Measurements from ENCODE around the gene TUT4.
A peak's percentile ranks its signal among the peaks of the same experiment; 100 is the strongest.

TUT4 gene

GRCh38 chr1:52553362-52554266 is 722 bp upstream of the TUT4 start:
- POLR2A ChIA-PET (ENCODE audit: low non-redundant PET) = interaction anchor here (0.7 kb wide), 1 partner anchor 112 kb away, joined by 4 read pairs; no protein-coding TSS in a partner anchor
- peak; percentile 65 for DNase-seq (ENCODE audit: low spot score)

GRCh38 chr1:52552236-52552504 is 722 bp downstream of the TUT4 start:
- POLR2A ChIA-PET (ENCODE audit: low non-redundant PET) = no interaction called here

More at GRCh38 chr1:52553362-52554266, 722 bp upstream of the TUT4 start:
- peak overlapping the region; percentile 94 for H3K27ac ChIP-seq
- CTCF ChIA-PET = interaction anchor here (0.6 to 0.7 kb wide), 2 partner anchors 15 to 137 kb away, joined by 3 to 5 read pairs; no protein-coding TSS in a partner anchor
- TF ChIP-seq CTCF (conservative IDR thresholded peaks at IDR 0.05; ENCODE audit: low read depth) = no peak

GRCh38 chr1:52551507-52552235 is 1.2 kb downstream of the TUT4 start:
- ChIA-PET CTCF (no interaction called here), POLR2A (ENCODE audit: low non-redundant PET) (interaction anchor here (0.6 kb wide), 1 partner anchor 128 kb away, joined by 3 read pairs; no protein-coding TSS in a partner anchor)
- peak overlapping the region; percentile 94 for H3K27ac ChIP-seq
- DNase-seq (ENCODE audit: low spot score) = no peak
- no peak for TF ChIP-seq CTCF (conservative IDR thresholded peaks at IDR 0.05; ENCODE audit: low read depth)

More at GRCh38 chr1:52552236-52552504, 722 bp downstream of the TUT4 start:
- CTCF ChIA-PET = no interaction called here
- DNase-seq (ENCODE audit: low spot score) = peak; percentile 53
- peak overlapping the region; percentile 94 for H3K27ac ChIP-seq
- TF ChIP-seq CTCF (conservative IDR thresholded peaks at IDR 0.05; ENCODE audit: low read depth) = no peak

GRCh38 chr1:52550447-52550846 is 2.4 kb downstream of the TUT4 start:
- no peak overlapping the region for H3K27ac ChIP-seq
- no peak for DNase-seq (ENCODE audit: low spot score)
- POLR2A ChIA-PET (ENCODE audit: low non-redundant PET) = no interaction called here
- TF ChIP-seq CTCF (conservative IDR thresholded peaks at IDR 0.05; ENCODE audit: low read depth) = no peak
- CTCF ChIA-PET = no interaction called here

- TF ChIP-seq CTCF (conservative IDR thresholded peaks at IDR 0.05; ENCODE audit: low read depth) = no peak
- ChIA-PET POLR2A (ENCODE audit: low non-redundant PET) (no interaction called here), CTCF (interaction anchor here (0.8 to 1.0 kb wide), 2 partner anchors 11 to 44 kb away, joined by 3 to 4 read pairs; no protein-coding TSS in a partner anchor)
- H3K27ac ChIP-seq = no peak overlapping the region
- DNase-seq (ENCODE audit: low spot score) = no peak
Observed at GRCh38 chr1:52549267-52549666, 3.6 kb downstream of the TUT4 start.

GRCh38 chr1:52546852-52547251 is 6.0 kb downstream of the TUT4 start:
- POLR2A ChIA-PET (ENCODE audit: low non-redundant PET) = no interaction called here
- no peak overlapping the region for H3K27ac ChIP-seq
- DNase-seq (ENCODE audit: low spot score) = no peak
- TF ChIP-seq CTCF (conservative IDR thresholded peaks at IDR 0.05; ENCODE audit: low read depth) = no peak
- CTCF ChIA-PET = no interaction called here
